Mesenteric fat pad (tissue), 1 donor: Measurements from ENCODE around the gene STAC3. TPM values are rescaled to one million over a fixed set of nuclear protein-coding genes. Genes with fewer than 3 reads are reported as not detected.

ENCODE experiments used
- DNase-seq: peaks from one replicate; pipeline ENCODE4 v3.0.0-alpha.2; 2020; ENCODE audit warnings: low spot score
- microRNA-seq: library from miRNA; unstranded; fragments of <30 nt; microRNA quantifications from one replicate; pipeline ENCODE4 v1.2.0, GENCODE V29; 2020; ENCODE audit warnings: borderline number of aligned reads
- total RNA-seq: library from RNA; stranded (reverse); fragmentation: NEBNext Ultra II Directional; extraction: Animal tissue kit (Norgen Biotek cat#: 25700); gene quantifications from one replicate; pipeline ENCODE4 v1.2.1, GENCODE V29; 2021
- donor health status: DM: yes; HTN: yes; CAD: no.

STAC3 gene
- total RNA-seq, 1 donor from 2014 or later, result 3.9 TPM

DNA sequence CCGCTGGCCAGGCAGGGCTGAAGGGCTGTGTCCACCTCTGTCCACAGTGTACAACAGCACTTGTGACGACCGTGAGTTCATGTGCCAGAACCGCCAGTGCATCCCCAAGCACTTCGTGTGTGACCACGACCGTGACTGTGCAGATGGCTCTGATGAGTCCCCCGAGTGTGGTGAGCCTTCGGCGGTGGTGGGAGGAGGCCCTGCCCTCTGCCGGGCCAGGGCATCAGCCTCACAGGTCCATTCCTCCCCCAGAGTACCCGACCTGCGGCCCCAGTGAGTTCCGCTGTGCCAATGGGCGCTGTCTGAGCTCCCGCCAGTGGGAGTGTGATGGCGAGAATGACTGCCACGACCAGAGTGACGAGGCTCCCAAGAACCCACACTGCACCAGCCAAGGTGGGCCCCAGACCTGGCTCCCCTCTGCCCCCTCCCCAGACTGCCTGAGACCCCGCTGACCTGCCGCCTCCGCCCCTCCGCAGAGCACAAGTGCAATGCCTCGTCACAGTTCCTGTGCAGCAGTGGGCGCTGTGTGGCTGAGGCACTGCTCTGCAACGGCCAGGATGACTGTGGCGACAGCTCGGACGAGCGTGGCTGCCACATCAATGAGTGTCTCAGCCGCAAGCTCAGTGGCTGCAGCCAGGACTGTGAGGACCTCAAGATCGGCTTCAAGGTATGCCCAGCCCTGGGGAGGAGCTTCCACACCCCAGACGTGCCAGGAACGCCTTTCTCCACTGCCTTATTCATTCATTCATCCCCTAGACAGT, 55.2 kb downstream of the STAC3 start:
- no peak for DNase-seq

DNA sequence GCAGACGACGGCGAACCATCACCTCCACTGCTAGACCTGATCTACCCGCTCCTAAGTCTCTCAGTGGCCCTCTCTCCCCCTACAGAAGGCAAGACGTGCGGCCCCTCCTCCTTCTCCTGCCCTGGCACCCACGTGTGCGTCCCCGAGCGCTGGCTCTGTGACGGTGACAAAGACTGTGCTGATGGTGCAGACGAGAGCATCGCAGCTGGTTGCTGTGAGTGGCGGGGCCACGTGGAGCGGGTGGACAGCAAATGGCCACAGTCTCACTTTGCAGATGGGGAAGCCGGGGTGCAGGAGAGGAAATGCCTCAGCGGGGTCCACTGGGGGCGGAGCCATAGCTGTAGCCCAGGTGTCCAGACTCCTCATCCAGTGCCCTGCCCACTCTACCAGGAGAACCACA, 55.8 kb downstream of the STAC3 start:
- no peak for DNase-seq

DNA sequence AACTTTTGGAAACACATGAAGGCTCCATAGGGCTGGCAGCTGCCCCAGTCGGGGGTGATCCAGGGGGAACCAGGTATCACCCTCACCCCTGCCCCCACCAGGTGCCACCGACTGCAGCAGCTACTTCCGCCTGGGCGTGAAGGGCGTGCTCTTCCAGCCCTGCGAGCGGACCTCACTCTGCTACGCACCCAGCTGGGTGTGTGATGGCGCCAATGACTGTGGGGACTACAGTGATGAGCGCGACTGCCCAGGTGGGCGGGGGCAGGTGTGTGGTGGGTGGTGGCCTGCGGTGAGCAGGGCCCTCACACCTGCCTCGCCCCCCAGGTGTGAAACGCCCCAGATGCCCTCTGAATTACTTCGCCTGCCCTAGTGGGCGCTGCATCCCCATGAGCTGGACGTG, 56.7 kb downstream of the STAC3 start:
- no peak for DNase-seq

DNA sequence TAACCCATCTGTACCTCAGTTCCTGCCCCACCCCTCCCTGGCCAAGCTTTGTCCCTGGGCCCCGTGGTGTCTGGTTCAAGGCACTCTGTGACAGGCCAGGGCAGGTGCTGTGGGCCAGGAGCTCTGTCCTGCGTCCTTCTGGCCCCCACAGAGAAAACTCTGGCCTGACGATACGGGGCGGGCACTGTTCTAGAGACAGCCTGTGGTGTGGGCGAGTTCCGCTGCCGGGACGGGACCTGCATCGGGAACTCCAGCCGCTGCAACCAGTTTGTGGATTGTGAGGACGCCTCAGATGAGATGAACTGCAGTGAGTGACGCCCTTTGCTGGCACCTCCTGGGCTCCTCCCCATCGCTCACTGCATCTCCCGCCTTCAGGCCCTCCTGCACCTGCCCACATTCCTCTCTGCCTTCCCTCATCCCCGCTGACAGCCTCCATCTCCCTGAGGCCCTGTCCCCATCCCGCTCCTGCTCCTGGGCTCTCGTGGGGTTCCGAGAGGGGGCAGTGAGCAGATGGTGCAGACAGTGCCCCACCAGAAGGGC, 57.2 kb downstream of the STAC3 start:
- no peak for DNase-seq

Small RNA genes within 50 kb of the gene (microRNA-seq; reads per million reads assigned to microRNA genes)
- 26.9 reads per million, percentile 26 among the genes with 10 or more reads in this experiment for gene MIR1228

Other genes starting within 250 kb of the STAC3 start
- gene ZBTB39, start 244.6 kb downstream of the STAC3 start, total RNA-seq, result 3.6 TPM
- gene TAC3, start 234.7 kb downstream of the STAC3 start, total RNA-seq, result not detected
- gene MYO1A, start 201.1 kb downstream of the STAC3 start, total RNA-seq, result 3.6 TPM
- 8.6 TPM for gene NEMP1, start 172.4 kb downstream of the STAC3 start, total RNA-seq
- gene NAB2, start 162.1 kb downstream of the STAC3 start, total RNA-seq, result 22.1 TPM
- 164 TPM for gene STAT6, start 139.8 kb downstream of the STAC3 start, total RNA-seq
- gene LRP1, start 122.7 kb downstream of the STAC3 start, total RNA-seq, result 954 TPM
- gene LRP1-AS, start 103.6 kb downstream of the STAC3 start, total RNA-seq, result not detected
- 1.4 TPM for gene NXPH4, start 34.4 kb downstream of the STAC3 start, total RNA-seq
- gene SHMT2, start 21.5 kb downstream of the STAC3 start, total RNA-seq, result 62.3 TPM
- gene R3HDM2, start 179.9 kb upstream of the STAC3 start, total RNA-seq, result 49.0 TPM
- gene INHBC, start 183.6 kb upstream of the STAC3 start, total RNA-seq, result not detected
- not detected for gene INHBE, start 204.1 kb upstream of the STAC3 start, total RNA-seq
- 0.13 TPM for gene GLI1, start 208.6 kb upstream of the STAC3 start, total RNA-seq
- 26.5 TPM for gene ARHGAP9, start 228.7 kb upstream of the STAC3 start, total RNA-seq
- gene MARS1, start 236.9 kb upstream of the STAC3 start, total RNA-seq, result 145 TPM